HG03135 (cell line): ENCODE results near the gene ACVR2B.

Experiments
- ATAC-seq: cut with Tn5 transposase; IDR thresholded peaks from one replicate; pipeline ENCODE4 v1.9.1; 2021; ENCODE audit warnings: mild to moderate bottlenecking, moderate library complexity; ENCODE audit not compliant: unreplicated experiment

Gene ACVR2B

GRCh38 chr3:38457111-38458003, 3.7 kb downstream of the ACVR2B start:
- ATAC-seq, result no peak

- no peak for ATAC-seq
Measured at GRCh38 chr3:38458796-38459498, 5.3 kb downstream of the ACVR2B start.

- ATAC-seq, result no peak
Measured at GRCh38 chr3:38459499-38460048, 5.9 kb downstream of the ACVR2B start.

DNA sequence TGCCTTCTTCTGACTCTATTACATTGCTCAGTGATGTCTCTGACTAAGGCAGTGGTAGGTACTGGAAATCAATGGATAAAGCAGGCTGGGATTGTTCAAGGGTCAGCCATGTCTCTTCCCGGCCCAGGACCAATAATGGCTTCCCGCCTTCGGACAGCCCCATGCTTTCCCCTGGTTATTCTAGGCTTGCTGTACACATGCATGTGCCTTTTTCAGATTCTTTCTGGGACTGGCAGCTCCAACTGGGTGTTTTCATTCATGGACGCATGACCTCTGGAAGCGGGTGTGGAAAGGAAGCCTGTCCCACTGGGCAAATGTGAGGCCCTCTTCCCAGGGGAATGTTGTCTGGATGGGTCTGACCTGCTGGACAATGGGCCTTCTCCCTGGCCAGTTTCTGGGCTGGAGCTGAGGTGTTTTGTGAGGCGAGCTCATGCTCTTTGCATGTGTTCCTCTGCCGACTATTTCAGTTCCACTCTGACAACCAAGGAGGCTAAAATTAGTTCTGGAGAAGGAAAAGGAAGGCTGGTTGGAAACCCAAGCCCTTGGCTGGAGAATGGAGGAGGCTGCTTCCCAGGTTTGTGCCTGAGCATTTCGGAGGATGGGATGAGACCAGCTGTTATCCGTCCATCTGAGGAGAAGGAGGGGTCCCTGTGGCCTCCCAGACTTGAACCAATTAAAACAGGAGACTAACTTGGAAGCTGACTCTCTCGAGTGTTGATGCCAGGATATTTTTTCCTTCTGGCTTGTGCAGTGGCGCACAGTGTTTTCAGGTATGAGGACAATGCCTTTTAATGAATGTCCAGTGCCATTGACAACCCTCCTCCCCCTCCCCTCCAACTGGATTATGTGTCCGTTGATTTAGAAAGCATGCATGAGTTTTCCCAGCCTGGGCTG, 6.9 kb downstream of the ACVR2B start:
- no peak for ATAC-seq

- no peak for ATAC-seq
Measured at GRCh38 chr3:38465588-38466154, 12.0 kb downstream of the ACVR2B start.

GRCh38 chr3:38468765-38469164, 15.1 kb downstream of the ACVR2B start:
- ATAC-seq, result no peak

DNA sequence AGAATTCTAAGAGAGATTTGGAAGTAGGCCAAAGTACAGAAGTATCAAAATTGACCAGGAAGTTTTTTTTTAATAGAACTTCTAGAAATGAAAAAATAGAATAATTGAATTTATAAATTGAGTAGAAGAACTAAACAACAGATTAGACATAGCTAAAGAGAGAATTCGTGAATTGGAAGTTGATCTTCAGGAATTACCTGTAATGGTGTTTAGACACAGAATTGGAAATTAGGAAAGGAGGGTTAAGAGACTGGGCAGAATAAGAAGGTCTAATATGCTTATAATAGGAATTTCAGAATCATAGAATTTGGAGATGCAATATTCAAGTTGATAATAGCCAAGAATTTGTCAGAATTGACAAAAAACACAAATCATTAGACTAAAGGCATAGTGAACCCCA, 16.2 kb downstream of the ACVR2B start:
- ATAC-seq, result no peak

- ATAC-seq, result no peak
Measured at GRCh38 chr3:38471260-38471857, 17.7 kb downstream of the ACVR2B start.

DNA sequence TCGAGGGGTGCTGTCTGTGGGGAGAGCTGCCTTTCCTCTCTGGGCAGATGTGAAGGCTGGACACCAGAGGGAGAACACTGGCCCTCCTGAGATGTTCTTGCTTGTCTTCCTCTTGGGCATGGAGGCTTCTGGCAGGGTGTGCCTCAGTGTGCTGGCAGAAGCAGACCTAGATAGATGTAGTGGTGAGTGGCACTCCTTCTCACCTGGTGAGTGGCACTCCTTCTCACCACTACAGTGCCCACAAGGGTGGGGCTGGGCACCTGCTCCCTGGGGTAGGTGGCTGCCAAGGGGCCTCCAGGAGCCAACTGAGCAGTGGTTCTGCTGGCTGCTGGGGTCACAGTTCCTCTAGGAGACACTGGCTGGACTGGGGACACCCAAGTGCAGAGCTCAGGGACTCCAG, 18.7 kb downstream of the ACVR2B start:
- ATAC-seq, result no peak

DNA sequence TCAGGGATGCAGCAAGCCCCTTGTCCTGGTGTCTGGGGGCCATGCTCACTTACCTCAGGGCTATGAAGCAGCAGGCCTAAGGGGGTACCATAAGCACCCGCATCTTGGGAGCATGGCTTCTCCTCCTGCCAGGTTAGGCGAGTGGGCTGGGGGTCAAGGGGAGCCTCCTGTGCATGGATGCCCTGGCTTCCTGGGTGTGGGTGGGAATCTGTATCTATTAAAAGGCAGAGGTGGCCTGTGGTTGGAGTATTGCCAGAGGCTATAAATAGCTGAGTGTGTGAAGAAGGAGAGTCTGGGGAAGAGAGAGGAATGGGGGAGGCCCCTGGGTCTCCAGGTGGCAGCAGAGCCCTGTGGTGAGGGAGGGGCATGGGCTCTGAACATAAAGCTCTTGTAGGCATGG, 19.5 kb downstream of the ACVR2B start:
- ATAC-seq, result no peak

DNA sequence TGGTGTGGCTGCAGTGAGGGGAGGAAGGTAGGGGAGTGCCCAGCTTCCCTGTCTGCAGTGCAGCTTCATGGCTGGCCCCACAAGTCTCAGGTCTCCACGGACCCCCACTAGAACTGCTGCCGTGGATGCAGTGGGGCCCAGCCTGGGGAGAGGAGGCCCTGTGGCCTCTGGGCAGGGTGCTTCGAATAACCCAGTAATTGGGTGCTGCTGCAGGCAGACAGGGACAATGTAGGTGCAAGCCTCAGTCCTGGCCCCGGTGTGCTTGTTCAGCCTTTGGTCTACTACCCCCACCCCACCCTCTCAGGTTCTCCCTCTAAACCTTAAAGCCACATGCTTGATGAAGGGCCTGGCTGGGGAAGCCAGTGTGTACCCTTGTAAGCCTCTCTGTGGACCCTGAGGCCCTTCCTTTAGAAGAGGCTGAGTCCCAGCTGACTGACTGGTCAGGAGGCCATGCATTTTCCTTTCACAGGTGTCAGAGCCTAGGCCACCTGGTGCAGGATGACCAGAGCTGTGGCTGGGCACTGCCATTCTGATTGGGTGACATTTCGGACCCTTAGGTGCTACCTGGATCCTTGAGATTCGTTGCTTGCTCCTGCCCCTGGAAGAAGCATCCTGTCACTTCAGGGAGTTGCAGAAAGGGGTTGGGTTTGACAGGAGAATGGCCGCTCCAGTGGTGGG, 21.4 kb downstream of the ACVR2B start:
- no peak for ATAC-seq

DNA sequence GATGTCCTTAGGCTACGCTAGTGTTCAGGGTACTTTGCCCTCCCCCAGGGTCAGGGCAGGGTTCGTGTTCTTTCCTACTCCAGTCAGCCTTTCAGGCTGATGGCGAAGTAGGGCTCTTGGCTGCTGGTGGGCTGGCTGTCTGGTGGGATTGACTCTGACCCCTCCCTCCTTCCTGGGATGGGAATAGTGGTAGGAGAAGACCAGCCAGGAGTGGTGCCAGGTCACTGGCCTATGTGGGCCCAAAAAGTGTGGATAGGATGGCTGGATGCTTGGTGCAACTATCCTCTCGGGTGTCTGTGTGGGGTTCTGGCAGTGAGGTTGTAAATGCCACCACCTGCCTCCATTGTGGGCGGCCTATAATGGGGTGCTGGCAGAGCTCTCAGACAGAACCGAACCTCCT, 22.0 kb downstream of the ACVR2B start:
- no peak for ATAC-seq

DNA sequence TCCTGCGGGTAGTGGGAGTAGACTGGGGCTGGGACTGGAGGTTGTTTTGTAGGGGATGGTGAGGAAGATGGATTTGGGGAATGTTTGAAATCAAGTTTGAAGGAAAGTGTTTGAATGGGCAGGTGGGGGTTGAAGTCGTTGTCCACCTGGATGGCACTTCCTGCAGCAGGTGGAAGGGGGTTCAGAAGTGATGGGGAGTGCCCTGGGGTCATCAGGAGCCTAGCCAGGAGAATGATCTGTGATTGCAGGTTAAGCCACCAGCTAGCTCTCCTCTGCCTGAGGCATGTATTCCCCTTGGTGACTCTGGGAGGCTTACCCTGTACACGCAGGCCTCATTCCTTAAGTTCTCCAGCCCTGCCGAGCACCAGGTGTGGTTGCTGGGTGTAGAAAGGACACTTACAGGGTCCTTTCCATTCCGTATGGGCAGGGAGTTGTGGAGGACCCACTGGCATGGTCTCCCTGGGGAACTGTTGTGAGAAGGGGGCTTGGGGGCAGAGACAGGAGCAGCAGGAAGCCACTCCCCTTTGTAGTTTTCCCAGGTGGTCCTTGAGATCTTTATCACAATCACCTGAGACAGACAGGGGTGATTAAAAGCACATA, 22.6 kb downstream of the ACVR2B start:
- no peak for ATAC-seq

DNA sequence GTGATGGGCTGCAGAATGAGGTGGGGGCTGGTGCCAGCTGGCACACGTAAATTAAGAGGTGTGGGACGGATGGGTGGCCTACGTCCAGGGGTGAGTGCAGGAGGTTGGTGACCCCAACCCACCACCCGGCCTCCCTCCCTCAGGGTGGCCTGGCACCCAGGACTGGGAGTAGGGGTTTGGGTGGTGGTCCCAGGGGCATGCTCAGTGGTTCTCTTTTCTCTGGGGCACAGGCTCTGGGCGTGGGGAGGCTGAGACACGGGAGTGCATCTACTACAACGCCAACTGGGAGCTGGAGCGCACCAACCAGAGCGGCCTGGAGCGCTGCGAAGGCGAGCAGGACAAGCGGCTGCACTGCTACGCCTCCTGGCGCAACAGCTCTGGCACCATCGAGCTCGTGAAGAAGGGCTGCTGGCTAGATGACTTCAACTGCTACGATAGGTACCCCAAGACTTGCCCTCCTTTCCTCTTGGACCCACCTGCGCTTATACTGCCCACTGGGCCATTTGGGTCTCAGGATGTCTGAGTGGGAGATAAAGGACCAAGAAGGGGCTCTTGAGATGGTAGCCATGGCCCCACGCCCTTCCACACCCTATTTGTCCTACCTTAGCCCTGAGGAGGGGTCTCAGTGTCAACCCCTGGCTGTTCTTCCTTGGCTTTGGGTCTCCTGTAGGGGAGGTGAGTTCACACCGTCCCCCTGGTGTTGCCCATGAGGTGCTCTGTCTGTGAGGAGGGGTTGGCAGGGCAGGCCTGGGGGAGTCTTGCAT, 23.5 kb downstream of the ACVR2B start:
- no peak for ATAC-seq

GRCh38 chr3:38477839-38478450, 24.3 kb downstream of the ACVR2B start:
- ATAC-seq, result no peak

DNA sequence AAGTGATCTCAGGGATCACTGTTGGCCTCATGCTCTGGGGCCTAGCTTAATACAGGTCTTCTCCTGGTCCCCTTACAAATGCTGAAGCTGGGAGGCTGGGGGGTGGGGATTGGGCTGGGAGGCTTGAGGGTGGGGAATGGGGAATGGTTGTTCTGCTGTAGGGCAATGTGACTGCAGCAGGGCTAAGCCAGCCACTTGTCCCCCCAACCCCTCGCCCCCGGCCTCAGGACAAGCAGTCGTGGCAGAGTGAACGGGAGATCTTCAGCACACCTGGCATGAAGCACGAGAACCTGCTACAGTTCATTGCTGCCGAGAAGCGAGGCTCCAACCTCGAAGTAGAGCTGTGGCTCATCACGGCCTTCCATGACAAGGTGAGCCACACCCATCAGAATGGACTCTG, 25.2 kb downstream of the ACVR2B start:
- no peak for ATAC-seq

GRCh38 chr3:38479431-38480092, 25.9 kb downstream of the ACVR2B start:
- no peak for ATAC-seq

- ATAC-seq, result no peak
Measured at GRCh38 chr3:38480093-38480445, 26.4 kb downstream of the ACVR2B start.
